SK-N-SH (cell line): Measurements from ENCODE around the gene ANKS1B. TPM values are rescaled to one million over a fixed set of nuclear protein-coding genes. Genes with fewer than 3 reads are reported as not detected.

Experiments used
- CTCF ChIA-PET: fragments of 300-600, 350-600 bp; formaldehyde crosslinking; extraction: SDS; loops from one replicate; lab custom pipeline; 2021; lab: Yijun Ruan, JAX
- POLR2A ChIA-PET: fragments of 350-600 bp; sonication (Branson Sonifier 250); formaldehyde crosslinking; extraction: SDS; loops from one replicate; lab custom pipeline; 2020; ENCODE audit warnings: antibody characterized with exemption, inconsistent platforms; lab: Yijun Ruan, JAX
- DNase-seq: peaks from one replicate; pipeline ENCODE4 v3.0.0; 2012
- H2AFZ ChIP-seq: fragments of 200-600 bp; sonication (generic); 2 replicates; pipeline ENCODE4 v1.8.1; 2016; ENCODE audit warnings: antibody characterized with exemption, mild to moderate bottlenecking, low read depth
- H3F3A ChIP-seq: fragments of 200-600 bp; sonication (generic); replicated peaks from 2 replicates; pipeline ENCODE3; 2016; ENCODE audit warnings: antibody characterized with exemption, mild to moderate bottlenecking; ENCODE audit not compliant: insufficient read depth
- H3K27ac ChIP-seq, 2 experiments: fragments of 200-500 bp in 1 of 2; fragments of 200-600 bp in 1 of 2; sonication (Bioruptor generic) in 1 of 2; sonication (generic), shearing (Covaris generic) in 1 of 2; 2 replicates each; pipeline versions ENCODE4 v1.5.1 to v1.6.1; 2014 to 2016; ENCODE audit warnings: low read depth in 2 of 2, inconsistent platforms in 1 of 2, low read length in 1 of 2, mild to moderate bottlenecking in 1 of 2, mixed read lengths in 1 of 2
- H3K27me3 ChIP-seq: fragments of 200-600 bp; sonication (generic), shearing (Covaris generic); 2 replicates; pipeline ENCODE4 v1.6.1; 2016; ENCODE audit warnings: mixed run types; ENCODE audit not compliant: insufficient read depth
- H3K36me3 ChIP-seq, 2 experiments: fragments of 200-500 bp in 1 of 2; fragments of 200-600 bp in 1 of 2; sonication (Bioruptor generic) in 1 of 2; sonication (generic) in 1 of 2; replicated peaks in 1 of 2; 2 replicates each; pipeline versions ENCODE3 to v1.5.1; 2014 to 2016; ENCODE audit warnings: low read length in 1 of 2, mild to moderate bottlenecking in 1 of 2; ENCODE audit not compliant: insufficient read depth in 2 of 2, control insufficient read depth in 1 of 2
- H3K4me1 ChIP-seq, 2 experiments: fragments of 200-500 bp in 1 of 2; fragments of 200-600 bp in 1 of 2; sonication (Bioruptor generic) in 1 of 2; sonication (generic), shearing (Covaris generic) in 1 of 2; 2 replicates each; pipeline versions ENCODE4 v1.5.1 to v1.6.1; 2014 to 2016; ENCODE audit warnings: low read depth in 1 of 2, low read length in 1 of 2, mixed run types in 1 of 2; ENCODE audit not compliant: insufficient read depth in 2 of 2, control insufficient read depth in 1 of 2
- H3K4me2 ChIP-seq: fragments of 200-600 bp; sonication (generic), shearing (Covaris generic); 2 replicates; pipeline ENCODE4 v1.6.1; 2017; ENCODE audit warnings: mixed run types
- H3K4me3 ChIP-seq, 2 experiments: fragments of 200-500 bp in 1 of 2; fragments of 200-600 bp in 1 of 2; sonication (Bioruptor generic) in 1 of 2; sonication (generic), shearing (Covaris generic) in 1 of 2; 2 replicates each; pipeline versions ENCODE4 v1.5.1 to v1.8.1; 2014 to 2016; ENCODE audit warnings: low read depth in 2 of 2, inconsistent platforms in 1 of 2, low read length in 1 of 2, mild to moderate bottlenecking in 1 of 2, mixed read lengths in 1 of 2, moderate library complexity in 1 of 2
- H3K79me2 ChIP-seq: fragments of 200-600 bp; sonication (generic); 2 replicates; pipeline ENCODE4 v1.8.1; 2017; ENCODE audit warnings: mild to moderate bottlenecking; ENCODE audit not compliant: insufficient read depth
- H3K9ac ChIP-seq: fragments of 200-600 bp; sonication (generic); 2 replicates; pipeline ENCODE4 v1.6.1; 2017; ENCODE audit warnings: mixed run types
- H3K9me2 ChIP-seq: fragments of 200-600 bp; sonication (generic); 2 replicates; pipeline ENCODE4 v1.6.1; 2017; ENCODE audit warnings: mixed run types
- H3K9me3 ChIP-seq: fragments of 200-600 bp; sonication (generic); 2 replicates; pipeline ENCODE4 v1.6.1; 2017; ENCODE audit warnings: mixed run types, mild to moderate bottlenecking, moderate library complexity
- H4K20me1 ChIP-seq: fragments of 200-600 bp; sonication (generic); 2 replicates; pipeline ENCODE4 v1.6.1; 2017; ENCODE audit warnings: mild to moderate bottlenecking, mixed run types; ENCODE audit not compliant: insufficient read depth
- CHD2 ChIP-seq: fragments of 150-350 bp; IDR thresholded peaks from 2 replicates; pipeline ENCODE4 v1.6.1; 2018; ENCODE audit warnings: low read length; ENCODE audit not compliant: partially characterized antibody
- CTCF ChIP-seq: fragments of 200-600 bp; sonication (generic); IDR thresholded peaks from 2 replicates; pipeline ENCODE4 v1.6.1; 2017; ENCODE audit warnings: antibody characterized with exemption, mild to moderate bottlenecking, moderate library complexity
- ELF1 ChIP-seq: IDR thresholded peaks from 2 replicates; pipeline ENCODE4 v1.4.0; 2012
- FOXJ3 ChIP-seq: sonication (generic); formaldehyde crosslinking; IDR thresholded peaks from 2 replicates; pipeline ENCODE4 v1.5.1; 2020; ENCODE audit warnings: mild to moderate bottlenecking, missing genetic modification reagents
- FOXM1 ChIP-seq: IDR thresholded peaks from 2 replicates; pipeline ENCODE4 v1.4.0; 2012; ENCODE audit warnings: low read depth, mild to moderate bottlenecking
- GABPA ChIP-seq: IDR thresholded peaks from 2 replicates; pipeline ENCODE4 v1.4.0; 2012; ENCODE audit warnings: low read depth, mild to moderate bottlenecking
- IRF3 ChIP-seq: fragments of 150-350 bp; IDR thresholded peaks from 2 replicates; pipeline ENCODE4 v1.6.1; 2016; ENCODE audit warnings: mild to moderate bottlenecking, low read depth, low read length
- JUND ChIP-seq: IDR thresholded peaks from 2 replicates; pipeline ENCODE4 v1.4.0; 2012
- NRF1 ChIP-seq: IDR thresholded peaks from 2 replicates; pipeline ENCODE4 v1.6.1; 2012; ENCODE audit warnings: low read depth, mild to moderate bottlenecking, low read length
- PBX3 ChIP-seq: IDR thresholded peaks from 2 replicates; pipeline ENCODE4; 2012
- RCOR1 ChIP-seq: fragments of 150-350 bp; IDR thresholded peaks from 2 replicates; pipeline ENCODE4 v1.6.1; 2017; ENCODE audit warnings: antibody characterized with exemption, low read length
- TCF12 ChIP-seq: IDR thresholded peaks from 2 replicates; pipeline ENCODE4 v1.4.0; 2012
- USF2 ChIP-seq: fragments of 150-350 bp; IDR thresholded peaks from 2 replicates; pipeline ENCODE4 v1.6.1; 2017; ENCODE audit warnings: antibody characterized with exemption, low read length, low read depth, borderline replicate concordance
- ZBTB33 ChIP-seq: IDR thresholded peaks from 2 replicates; pipeline ENCODE4 v1.4.0; 2012; ENCODE audit warnings: low read depth, borderline replicate concordance
- WGBS: methylation state at CpG from one replicate; pipeline ENCODE4 v1.1.6; 2017; ENCODE audit warnings: low lambda C conversion rate; 5-methylcytosine and 5-hydroxymethylcytosine counted together
- polyA plus RNA-seq, 3 experiments: library from polyadenylated mRNA; depleted of rRNA; stranded (reverse); fragments of >200 nt; gene quantifications; 2 replicates each; pipeline ENCODE4 v1.2.3, GENCODE V29; 2012

ANKS1B gene
- polyA plus RNA-seq, 1 of the 3 experiments (the other 2 are of a cell fraction): 1.8 TPM

- Histone ChIP-seq H3K9me2 (no peaks in the 10 kb centered on the region), H3F3A (no peaks in the 10 kb centered on the region), H3K4me1 (no peaks in the 10 kb centered on the region), H4K20me1 (no peaks in the 10 kb centered on the region), H3K9me3 (no peaks in the 10 kb centered on the region), H3K27ac (no peak overlapping the region), H2AFZ (no peak overlapping the region), H3K4me2 (no peak overlapping the region), H3K36me3 (no peaks in the 10 kb centered on the region), H3K4me3 (no peak overlapping the region), H3K9ac (no peak overlapping the region), H3K27me3 (no peaks in the 10 kb centered on the region), H3K79me2 (no peaks in the 10 kb centered on the region)
- no peak for DNase-seq
- ChIA-PET CTCF (no interaction called here), POLR2A (no interaction called here)
- 35% methylated on average over 3 of the region's 3 CpGs for WGBS
- TF ChIP-seq FOXJ3 (CRISPR knock-in tag) (no peak), CTCF (no peak), ZBTB33 (no peak), PBX3 (no peak), JUND (no peak), GABPA (no peak), FOXM1 (no peak), USF2 (no peak), NRF1 (no peak), ELF1 (no peak), IRF3 (no peak), CHD2 (no peak), RCOR1 (no peak), TCF12 (no peak)
Observed at GRCh38 chr12:99235381-99235780, 749.4 kb downstream of the ANKS1B start.
